ENCODE measurements around the gene ATP5F1E. TPM values are rescaled to one million over a fixed set of nuclear protein-coding genes. Genes with fewer than 3 reads are reported as not detected.
A peak's percentile ranks its signal among the peaks of the same experiment; 100 is the strongest.

ATP5F1E gene
- total and polyA plus RNA-seq, 3 experiments from 2014 or later: 95.0 to 102 (median 98.1) TPM

- Mint-ChIP-seq H3K4me1 (peaks cover 0 to 2% (median 0%) of the 10 kb centered on the region in 3 donors), H3K36me3 (peaks cover 7 to 72% (median 10%) of the 10 kb centered on the region in 3 donors), H3K27ac (peak overlapping the region in 1 of 8 donors; percentile 46), H3K27me3 (no peaks in the 10 kb centered on the region), H3K9me3 (no peaks in the 10 kb centered on the region), H3K4me3 (no peak overlapping the region)
- ChIA-PET POLR2A (no interaction called here), CTCF (interaction anchor here (0.9 kb wide), 1 partner anchor 30 kb away, joined by 3 read pairs; no protein-coding TSS in a partner anchor)
- H3K4me1 ChIP-seq (ENCODE audit: insufficient read depth, low read length): no peaks in the 10 kb centered on the region
- H3K4me3 ChIP-seq (ENCODE audit: low read length): no peak overlapping the region
- no peaks in the 10 kb centered on the region for H3K9me3 ChIP-seq (ENCODE audit: low read length)
- H3K36me3 ChIP-seq (ENCODE audit: insufficient read depth, low read length): peaks cover 37% of the 10 kb centered on the region
- no peaks in the 10 kb centered on the region for H3K27me3 ChIP-seq (ENCODE audit: insufficient read depth, low read length, poor library complexity, severe bottlenecking)
- DNase-seq: peak in 1 of 5 donors; percentile 10
- no peak overlapping the region for H3K27ac ChIP-seq (ENCODE audit: low read depth, low read length)
Observed at GRCh38 chr20:58996226-58996611, 35.9 kb downstream of the ATP5F1E start.

- H3K4me3 Mint-ChIP-seq: no peak overlapping the region
- H3K36me3 Mint-ChIP-seq: peaks cover 7 to 78% (median 10%) of the 10 kb centered on the region in 3 donors
- no peaks in the 10 kb centered on the region for H3K9me3 ChIP-seq (ENCODE audit: low read length)
- H3K4me3 ChIP-seq (ENCODE audit: low read length): no peak overlapping the region
- no peaks in the 10 kb centered on the region for H3K4me1 ChIP-seq (ENCODE audit: insufficient read depth, low read length)
- peaks cover 43% of the 10 kb centered on the region for H3K36me3 ChIP-seq (ENCODE audit: insufficient read depth, low read length)
- H3K4me1 Mint-ChIP-seq: peaks cover 0 to 2% (median 0%) of the 10 kb centered on the region in 3 donors
- peak overlapping the region in 5 of 8 donors; percentile 20 to 60 (median 43) for H3K27ac Mint-ChIP-seq
- no peaks in the 10 kb centered on the region for H3K27me3 ChIP-seq (ENCODE audit: insufficient read depth, low read length, poor library complexity, severe bottlenecking)
- no peaks in the 10 kb centered on the region for H3K9me3 Mint-ChIP-seq
- no peaks in the 10 kb centered on the region for H3K27me3 Mint-ChIP-seq
- no peak for DNase-seq
- CTCF ChIA-PET: no interaction called here
- POLR2A ChIA-PET: no interaction called here
- no peak overlapping the region for H3K27ac ChIP-seq (ENCODE audit: low read depth, low read length)
Observed at GRCh38 chr20:58995461-58996225, 36.5 kb downstream of the ATP5F1E start.

DNA sequence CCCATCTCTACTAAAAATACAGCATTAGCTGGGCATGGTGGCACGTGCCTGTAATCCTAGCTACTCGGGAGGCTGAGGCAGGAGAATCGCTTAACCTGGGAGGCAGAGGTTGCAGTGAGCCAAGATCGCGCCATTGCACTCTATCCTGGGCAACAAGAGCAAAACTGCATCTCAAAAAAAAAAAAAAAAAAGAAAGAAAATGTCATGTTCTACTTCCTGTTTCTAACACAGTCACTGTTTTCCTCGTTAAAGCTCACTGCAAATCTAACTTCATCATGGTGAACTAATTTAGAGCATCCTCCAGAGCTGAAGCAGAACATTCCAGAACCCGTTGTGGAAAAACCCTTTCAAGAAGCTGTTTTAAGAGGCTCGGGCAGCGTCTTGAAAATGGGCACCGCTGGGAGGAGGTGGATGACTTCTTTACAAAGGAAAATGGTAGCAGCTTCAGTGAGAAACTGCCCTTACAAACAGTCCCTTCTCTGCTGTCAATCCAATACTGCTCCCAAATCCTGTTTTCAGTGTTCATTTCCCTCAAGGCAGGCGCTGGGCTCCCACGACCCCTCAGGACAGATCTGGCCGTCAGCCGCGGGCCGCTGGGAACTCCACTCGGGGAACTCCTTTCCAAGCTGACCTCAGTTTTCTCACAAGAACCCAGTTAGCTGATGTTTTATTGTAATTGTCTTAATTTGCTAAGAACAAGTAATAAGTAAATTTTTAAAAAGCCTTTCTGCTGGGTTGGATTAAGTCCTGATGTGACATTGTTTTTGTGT is 37.6 kb downstream of the ATP5F1E start:
- Mint-ChIP-seq H3K27ac (peak overlapping the region in 2 of 8 donors; percentile 26 to 87), H3K27me3 (no peaks in the 10 kb centered on the region), H3K36me3 (peaks cover 7 to 83% (median 12%) of the 10 kb centered on the region in 3 donors), H3K4me1 (peaks cover 0 to 2% (median 0%) of the 10 kb centered on the region in 3 donors), H3K4me3 (no peak overlapping the region), H3K9me3 (no peaks in the 10 kb centered on the region)
- H3K27me3 ChIP-seq (ENCODE audit: insufficient read depth, low read length, poor library complexity, severe bottlenecking): no peaks in the 10 kb centered on the region
- no peak overlapping the region for H3K27ac ChIP-seq (ENCODE audit: low read depth, low read length)
- no peaks in the 10 kb centered on the region for H3K9me3 ChIP-seq (ENCODE audit: low read length)
- ChIA-PET CTCF (interaction anchor here (1.2 kb wide), 1 partner anchor 10 kb away, joined by 3 read pairs; no protein-coding TSS in a partner anchor), POLR2A (no interaction called here)
- no peak for DNase-seq
- peaks cover 51% of the 10 kb centered on the region for H3K36me3 ChIP-seq (ENCODE audit: insufficient read depth, low read length)
- H3K4me3 ChIP-seq (ENCODE audit: low read length): no peak overlapping the region
- H3K4me1 ChIP-seq (ENCODE audit: insufficient read depth, low read length): no peaks in the 10 kb centered on the region

GRCh38 chr20:58993332-58994248 is 38.5 kb downstream of the ATP5F1E start:
- CTCF ChIA-PET: interaction anchor here (1.2 kb wide), 1 partner anchor 11 kb away, joined by 3 read pairs; no protein-coding TSS in a partner anchor
- POLR2A ChIA-PET: interaction anchor here (1.3 kb wide), 1 partner anchor 39 kb away, joined by 4 read pairs; the partner anchor contains the start of gene ATP5F1E
- Histone ChIP-seq H3K27me3 (ENCODE audit: insufficient read depth, low read length, poor library complexity, severe bottlenecking) (no peaks in the 10 kb centered on the region), H3K9me3 (ENCODE audit: low read length) (no peaks in the 10 kb centered on the region), H3K36me3 (ENCODE audit: insufficient read depth, low read length) (peaks cover 60% of the 10 kb centered on the region), H3K4me1 (ENCODE audit: insufficient read depth, low read length) (no peaks in the 10 kb centered on the region), H3K4me3 (ENCODE audit: low read length) (no peak overlapping the region), H3K27ac (ENCODE audit: low read depth, low read length) (no peak overlapping the region)
- peak overlapping the region in 1 of 8 donors; percentile 27 for H3K27ac Mint-ChIP-seq
- H3K27me3 Mint-ChIP-seq: no peaks in the 10 kb centered on the region
- no peak overlapping the region for H3K4me3 Mint-ChIP-seq
- peaks cover 0 to 2% (median 0%) of the 10 kb centered on the region in 3 donors for H3K4me1 Mint-ChIP-seq
- DNase-seq: no peak
- no peaks in the 10 kb centered on the region for H3K9me3 Mint-ChIP-seq
- H3K36me3 Mint-ChIP-seq: peaks cover 7 to 91% (median 17%) of the 10 kb centered on the region in 3 donors

DNA sequence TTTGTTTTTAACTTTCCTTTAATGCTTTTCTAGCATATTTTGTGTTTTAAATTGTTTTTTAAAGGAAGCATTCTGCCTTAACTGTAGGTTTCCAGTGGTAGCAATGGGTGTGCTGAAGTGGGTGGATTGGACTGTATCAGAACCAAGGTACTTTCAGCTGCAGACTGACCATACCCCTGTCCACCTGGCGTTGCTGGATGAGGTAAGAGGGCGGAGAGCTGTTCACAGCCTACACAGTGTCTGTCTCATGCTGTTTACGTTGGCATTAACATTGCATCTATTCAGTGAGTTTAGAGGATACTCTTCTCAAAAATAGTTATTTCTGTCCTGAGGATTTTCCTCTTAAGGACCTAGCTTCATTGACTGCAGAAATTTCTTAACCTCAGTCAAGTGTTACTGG is 39.2 kb downstream of the ATP5F1E start:
- H3K4me3 Mint-ChIP-seq: no peak overlapping the region
- peaks cover 7 to 96% (median 18%) of the 10 kb centered on the region in 3 donors for H3K36me3 Mint-ChIP-seq
- Histone ChIP-seq H3K27ac (ENCODE audit: low read depth, low read length) (no peak overlapping the region), H3K4me3 (ENCODE audit: low read length) (no peak overlapping the region), H3K27me3 (ENCODE audit: insufficient read depth, low read length, poor library complexity, severe bottlenecking) (no peaks in the 10 kb centered on the region), H3K36me3 (ENCODE audit: insufficient read depth, low read length) (peaks cover 67% of the 10 kb centered on the region), H3K9me3 (ENCODE audit: low read length) (no peaks in the 10 kb centered on the region), H3K4me1 (ENCODE audit: insufficient read depth, low read length) (no peaks in the 10 kb centered on the region)
- H3K27ac Mint-ChIP-seq: peak overlapping the region in 3 of 8 donors; percentile 7 to 87 (median 29)
- no peaks in the 10 kb centered on the region for H3K27me3 Mint-ChIP-seq
- POLR2A ChIA-PET: interaction anchor here (1.3 kb wide), 1 partner anchor 40 kb away, joined by 4 read pairs; the partner anchor contains the start of gene ATP5F1E
- H3K4me1 Mint-ChIP-seq: peaks cover 0 to 3% (median 1%) of the 10 kb centered on the region in 3 donors
- no peak for DNase-seq
- CTCF ChIA-PET: no interaction called here
- H3K9me3 Mint-ChIP-seq: no peaks in the 10 kb centered on the region

DNA sequence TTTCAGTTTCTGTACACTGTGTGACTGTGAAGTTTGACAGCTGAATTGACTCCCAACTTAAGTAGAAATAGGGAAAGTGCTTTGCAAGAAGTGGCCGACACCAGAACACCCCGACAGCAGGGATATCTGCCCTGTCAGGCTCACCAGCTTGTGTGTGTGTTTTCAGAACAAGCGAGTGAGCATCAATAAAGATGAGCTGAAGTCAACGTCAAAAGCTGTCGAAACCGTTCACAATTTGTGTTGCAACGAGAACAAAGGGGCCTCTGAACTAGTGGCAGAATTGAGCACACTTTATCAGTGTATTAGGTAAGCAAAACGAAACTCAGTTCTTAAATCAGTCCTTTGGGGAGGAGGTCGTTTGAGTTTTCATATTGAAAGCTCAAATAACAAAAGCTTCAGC is 40.4 kb downstream of the ATP5F1E start:
- POLR2A ChIA-PET: no interaction called here
- no peak overlapping the region for H3K27ac ChIP-seq (ENCODE audit: low read depth, low read length)
- peaks cover 12 to 97% (median 17%) of the 10 kb centered on the region in 3 donors for H3K36me3 Mint-ChIP-seq
- no peak overlapping the region for H3K4me3 ChIP-seq (ENCODE audit: low read length)
- H3K27me3 Mint-ChIP-seq: no peaks in the 10 kb centered on the region
- H3K9me3 Mint-ChIP-seq: no peaks in the 10 kb centered on the region
- H3K27ac Mint-ChIP-seq: peak overlapping the region in 3 of 8 donors; percentile 29 to 63 (median 61)
- CTCF ChIA-PET: interaction anchor here (0.8 kb wide), 1 partner anchor 42 kb away, joined by 3 read pairs; no protein-coding TSS in a partner anchor
- no peaks in the 10 kb centered on the region for H3K9me3 ChIP-seq (ENCODE audit: low read length)
- no peaks in the 10 kb centered on the region for H3K4me1 ChIP-seq (ENCODE audit: insufficient read depth, low read length)
- DNase-seq: no peak
- H3K27me3 ChIP-seq (ENCODE audit: insufficient read depth, low read length, poor library complexity, severe bottlenecking): no peaks in the 10 kb centered on the region
- H3K4me3 Mint-ChIP-seq: no peak overlapping the region
- peaks cover 79% of the 10 kb centered on the region for H3K36me3 ChIP-seq (ENCODE audit: insufficient read depth, low read length)
- peaks cover 6 to 12% (median 7%) of the 10 kb centered on the region in 3 donors for H3K4me1 Mint-ChIP-seq

- no peak for DNase-seq
- CTCF ChIA-PET: no interaction called here
- H3K27ac ChIP-seq (ENCODE audit: low read depth, low read length): no peak overlapping the region
- peaks cover 79% of the 10 kb centered on the region for H3K36me3 ChIP-seq (ENCODE audit: insufficient read depth, low read length)
- H3K9me3 ChIP-seq (ENCODE audit: low read length): no peaks in the 10 kb centered on the region
- no peaks in the 10 kb centered on the region for H3K27me3 Mint-ChIP-seq
- H3K36me3 Mint-ChIP-seq: peaks cover 12 to 96% (median 17%) of the 10 kb centered on the region in 3 donors
- no peaks in the 10 kb centered on the region for H3K9me3 Mint-ChIP-seq
- peak overlapping the region in 2 of 8 donors; percentile 33 to 66 for H3K27ac Mint-ChIP-seq
- H3K4me1 ChIP-seq (ENCODE audit: insufficient read depth, low read length): no peaks in the 10 kb centered on the region
- H3K4me3 Mint-ChIP-seq: no peak overlapping the region
- peaks cover 10 to 16% (median 14%) of the 10 kb centered on the region in 3 donors for H3K4me1 Mint-ChIP-seq
- no peak overlapping the region for H3K4me3 ChIP-seq (ENCODE audit: low read length)
- H3K27me3 ChIP-seq (ENCODE audit: insufficient read depth, low read length, poor library complexity, severe bottlenecking): no peaks in the 10 kb centered on the region
- POLR2A ChIA-PET: interaction anchor here (1.3 kb wide), 1 partner anchor 42 kb away, joined by 4 read pairs; the partner anchor contains the start of gene ATP5F1E
Observed at GRCh38 chr20:58990651-58991445, 41.3 kb downstream of the ATP5F1E start.
